ENCODE results near the gene SLC7A7. TPM values are rescaled to one million over a fixed set of nuclear protein-coding genes. Genes with fewer than 3 reads are reported as not detected.
"Not testable (repeated sequence)": the region's sequence is repeated elsewhere in the genome, so short reads cannot be mapped to it uniquely, and the experiment has no call there.

Gene SLC7A7
- polyA plus RNA-seq, 6 donors from 2014 or later, result 16.2 to 78.3 (median 28.7) TPM

DNA sequence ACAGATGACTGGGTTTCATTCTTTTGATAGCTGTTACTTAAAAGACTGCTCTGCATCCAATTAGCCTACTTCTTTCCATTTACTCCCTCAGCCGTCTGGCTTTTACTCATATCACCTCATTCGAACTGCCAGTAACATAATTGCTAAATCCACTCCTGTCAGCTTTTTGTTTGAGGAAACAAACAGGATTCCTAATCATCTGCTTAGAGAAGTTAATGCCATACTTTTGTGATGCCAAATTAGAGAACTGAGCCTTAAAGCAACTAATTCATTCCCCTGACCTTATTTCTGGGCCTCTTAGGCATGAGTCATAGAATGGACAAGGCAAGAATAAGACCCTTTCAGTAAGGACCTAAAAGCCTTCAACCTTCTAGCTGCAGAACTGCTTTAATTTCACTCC lies 45.9 kb downstream of the SLC7A7 start:
- H3K36me3 Mint-ChIP-seq, result peaks cover 28 to 33% of the 10 kb centered on the region in 2 donors
- ATAC-seq (ENCODE audit: low read depth in 2 of 2) (no peak), DNase-seq (no peak)
- no peaks in the 10 kb centered on the region for H3K9me3 Mint-ChIP-seq
- peaks cover 27 to 46% (median 38%) of the 10 kb centered on the region in 3 donors for H3K4me1 Mint-ChIP-seq
- H3K27ac Mint-ChIP-seq, result peak overlapping the region in 2 of 6 donors; percentile 19 to 68
- H3K27me3 Mint-ChIP-seq, result no peaks in the 10 kb centered on the region
- peak overlapping the region in 5 of 8 donors; percentile 3 to 90 (median 42) for H3K4me3 Mint-ChIP-seq

- ATAC-seq (ENCODE audit: low read depth in 2 of 2) (no peak), DNase-seq (no peak)
- Mint-ChIP-seq H3K27ac (peak overlapping the region in 1 of 6 donors; percentile 19), H3K4me1 (peaks cover 27 to 46% (median 38%) of the 10 kb centered on the region in 3 donors), H3K4me3 (peak overlapping the region in 4 of 8 donors; percentile 42 to 97 (median 76)), H3K9me3 (no peaks in the 10 kb centered on the region), H3K27me3 (no peaks in the 10 kb centered on the region), H3K36me3 (peaks cover 24 to 33% of the 10 kb centered on the region in 2 donors)
Measured at GRCh38 chr14:22768947-22769346, 46.3 kb downstream of the SLC7A7 start.

DNA sequence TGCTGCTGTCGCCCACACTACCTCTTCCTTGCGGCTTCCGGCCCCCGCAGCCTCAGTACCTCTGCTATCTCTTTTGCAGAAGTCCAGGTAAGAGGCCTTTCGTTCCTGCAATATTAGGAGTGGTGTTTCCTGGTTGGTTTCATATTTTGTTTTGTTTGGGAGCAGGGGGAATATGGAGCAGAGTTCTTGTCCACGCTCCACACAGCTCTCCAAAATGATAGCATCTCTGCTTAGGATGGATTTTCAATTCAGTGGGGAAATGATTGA lies 48.0 kb downstream of the SLC7A7 start:
- peak overlapping the region; percentile 89 to 97 (median 96) for H3K4me3 Mint-ChIP-seq
- H3K4me1 Mint-ChIP-seq, result peaks cover 27 to 46% (median 38%) of the 10 kb centered on the region in 3 donors
- DNase-seq, result no peak
- peaks cover 21 to 33% of the 10 kb centered on the region in 2 donors for H3K36me3 Mint-ChIP-seq
- peak overlapping the region; percentile 72 to 98 (median 92) for H3K27ac Mint-ChIP-seq
- H3K27me3 Mint-ChIP-seq, result no peaks in the 10 kb centered on the region
- H3K9me3 Mint-ChIP-seq, result peaks cover 0 to 2% (median 0%) of the 10 kb centered on the region in 7 donors
- ATAC-seq (ENCODE audit: low read depth in 2 of 2), result no peak

GRCh38 chr14:22766457-22767322 lies 48.5 kb downstream of the SLC7A7 start, which contains the start of gene OXA1L:
Gene OXA1L (plus strand): TSS chr14:22766688. CDS start chr14:22766702, 14 bp downstream.
- Mint-ChIP-seq H3K4me1 (peaks cover 27 to 46% (median 38%) of the 10 kb centered on the region in 3 donors), H3K9me3 (peaks cover 0 to 4% (median 4%) of the 10 kb centered on the region in 7 donors), H3K36me3 (peaks cover 25 to 36% of the 10 kb centered on the region in 2 donors), H3K27ac (peak within 1 kb of the TSS; percentile 87 to 99 (median 97)), H3K27me3 (no peaks in the 10 kb centered on the region), H3K4me3 (peak within 1 kb of the TSS; percentile 89 to 97 (median 96))
- DNase-seq (peak; percentile 95), ATAC-seq (ENCODE audit: low read depth in 2 of 2) (peak; percentile 93 to 95)

- peaks cover 0 to 11% (median 4%) of the 10 kb centered on the region in 7 donors for H3K9me3 Mint-ChIP-seq
- no peak for ATAC-seq (ENCODE audit: low read depth in 2 of 2)
- DNase-seq, result no peak
- H3K4me1 Mint-ChIP-seq, result peaks cover 24 to 40% (median 31%) of the 10 kb centered on the region in 3 donors
- H3K36me3 Mint-ChIP-seq, result peaks cover 17 to 27% of the 10 kb centered on the region in 2 donors
- H3K27me3 Mint-ChIP-seq, result no peaks in the 10 kb centered on the region
- no peak overlapping the region for H3K27ac Mint-ChIP-seq
- peak overlapping the region in 1 of 8 donors; percentile 90 for H3K4me3 Mint-ChIP-seq
Measured at GRCh38 chr14:22764382-22764781, 50.9 kb downstream of the SLC7A7 start.

DNA sequence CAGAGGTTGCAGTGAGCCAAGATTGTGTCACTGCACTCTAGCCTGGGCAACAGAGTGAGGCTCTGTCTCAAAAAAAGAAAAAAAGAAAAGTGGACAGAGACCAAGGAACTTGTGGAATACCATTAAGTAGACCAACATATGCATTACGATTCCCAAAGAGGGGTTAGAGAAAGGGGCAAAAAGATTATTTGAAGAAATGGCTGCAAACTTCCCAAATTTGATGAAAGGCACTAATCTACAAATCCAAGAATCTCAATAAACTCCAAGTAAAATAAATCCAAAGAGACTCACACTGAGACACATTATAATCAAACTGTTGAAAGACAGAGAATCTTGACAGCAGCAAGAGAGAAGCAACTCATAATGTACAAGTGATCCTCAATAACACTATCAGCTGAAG lies 53.5 kb downstream of the SLC7A7 start:
- H3K9me3 Mint-ChIP-seq, result peaks cover 0 to 11% (median 4%) of the 10 kb centered on the region in 7 donors
- H3K27me3 Mint-ChIP-seq, result no peaks in the 10 kb centered on the region
- H3K27ac Mint-ChIP-seq, result peak overlapping the region in 1 of 6 donors; percentile 38
- DNase-seq (no peak), ATAC-seq (ENCODE audit: low read depth in 2 of 2) (no peak)
- peak overlapping the region in 1 of 8 donors; percentile 62 for H3K4me3 Mint-ChIP-seq
- peaks cover 8 to 13% of the 10 kb centered on the region in 2 donors for H3K36me3 Mint-ChIP-seq
- H3K4me1 Mint-ChIP-seq, result peaks cover 6 to 18% (median 6%) of the 10 kb centered on the region in 3 donors

DNA sequence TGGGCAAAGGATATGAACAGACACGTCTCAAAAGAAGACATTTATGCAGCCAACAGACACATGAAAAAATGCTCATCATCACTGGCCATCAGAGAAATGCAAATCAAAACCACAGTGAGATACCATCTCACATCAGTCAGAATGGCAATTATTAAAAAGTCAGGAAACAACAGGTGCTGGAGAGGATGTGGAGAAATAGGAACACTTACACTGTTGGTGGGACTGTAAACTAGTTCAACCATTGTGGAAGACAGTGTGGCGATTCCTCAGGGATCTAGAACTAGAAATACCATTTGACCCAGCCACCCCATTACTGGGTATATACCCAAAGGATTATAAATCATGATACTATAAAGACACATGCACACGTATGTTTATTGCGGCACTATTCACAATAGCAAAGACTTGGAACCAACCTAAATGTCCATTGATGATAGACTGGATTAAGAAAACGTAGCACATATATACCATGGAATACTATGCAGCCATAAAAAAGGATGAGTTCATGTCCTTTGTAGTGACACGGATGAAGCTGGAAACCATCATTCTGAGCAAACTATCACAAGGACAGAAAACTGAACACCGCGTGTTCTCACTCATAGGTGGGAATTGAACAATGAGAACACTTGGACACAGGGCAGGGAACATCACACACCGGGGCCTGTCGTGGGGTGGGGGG lies 57.1 kb downstream of the SLC7A7 start:
- H3K27ac Mint-ChIP-seq; H3K4me1 Mint-ChIP-seq; H3K4me3 Mint-ChIP-seq; DNase-seq; ATAC-seq (ENCODE audit: low read depth in 2 of 2); H3K27me3 Mint-ChIP-seq: not testable (repeated sequence)
- Mint-ChIP-seq H3K9me3 (peaks cover 0 to 11% (median 4%) of the 10 kb centered on the region in 7 donors), H3K36me3 (peaks cover 8 to 13% of the 10 kb centered on the region in 2 donors)

- no peak overlapping the region for H3K27ac Mint-ChIP-seq
Measured at GRCh38 chr14:22753586-22753985, 61.6 kb downstream of the SLC7A7 start.

GRCh38 chr14:22752422-22752821 lies 62.8 kb downstream of the SLC7A7 start:
- Mint-ChIP-seq H3K4me3 (no peak overlapping the region), H3K4me1 (peaks cover 10 to 23% (median 15%) of the 10 kb centered on the region in 3 donors), H3K36me3 (no peaks in the 10 kb centered on the region), H3K9me3 (no peaks in the 10 kb centered on the region), H3K27me3 (no peaks in the 10 kb centered on the region), H3K27ac (peak overlapping the region in 1 of 6 donors; percentile 28)
- ATAC-seq (ENCODE audit: low read depth in 2 of 2) (no peak), DNase-seq (no peak)

More at GRCh38 chr14:22753586-22753985, 61.6 kb downstream of the SLC7A7 start:
- Mint-ChIP-seq H3K9me3 (no peaks in the 10 kb centered on the region), H3K27me3 (no peaks in the 10 kb centered on the region), H3K36me3 (no peaks in the 10 kb centered on the region), H3K4me1 (peaks cover 3 to 12% (median 4%) of the 10 kb centered on the region in 3 donors), H3K4me3 (no peak overlapping the region)
- DNase-seq (no peak), ATAC-seq (ENCODE audit: low read depth in 2 of 2) (no peak)

DNA sequence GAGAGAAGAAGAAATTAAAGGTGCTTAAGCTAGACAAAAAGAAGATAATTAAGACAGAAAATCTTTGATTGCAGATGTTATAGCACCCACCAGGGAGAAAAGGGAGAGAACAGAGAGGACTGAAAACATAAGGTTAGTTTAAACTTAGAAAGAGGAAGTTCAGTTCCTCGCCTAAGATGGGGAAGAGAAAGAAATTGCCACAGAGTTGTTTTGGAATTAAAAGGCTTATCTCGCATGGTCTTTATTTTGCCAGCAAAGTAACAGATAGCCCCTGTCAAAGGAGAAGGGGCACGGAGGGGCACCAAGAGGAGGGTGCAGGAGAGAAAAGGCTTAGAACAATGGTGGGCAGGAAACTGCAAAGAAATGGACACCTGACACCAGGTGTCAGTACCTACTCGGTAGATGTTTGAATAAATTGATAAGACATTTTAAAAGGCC lies 66.6 kb downstream of the SLC7A7 start:
- peak overlapping the region; percentile 88 to 98 (median 95) for H3K27ac Mint-ChIP-seq
- ATAC-seq (ENCODE audit: low read depth in 2 of 2), result peak; percentile 87 to 91
- H3K4me3 Mint-ChIP-seq, result peak overlapping the region; percentile 3 to 91 (median 86)
- no peaks in the 10 kb centered on the region for H3K9me3 Mint-ChIP-seq
- H3K27me3 Mint-ChIP-seq, result no peaks in the 10 kb centered on the region
- DNase-seq, result peak; percentile 48
- peaks cover 10 to 23% (median 15%) of the 10 kb centered on the region in 3 donors for H3K4me1 Mint-ChIP-seq
- H3K36me3 Mint-ChIP-seq, result no peaks in the 10 kb centered on the region

GRCh38 chr14:22748206-22748605 lies 67.0 kb downstream of the SLC7A7 start:
- Mint-ChIP-seq H3K9me3 (no peaks in the 10 kb centered on the region), H3K27me3 (no peaks in the 10 kb centered on the region), H3K36me3 (no peaks in the 10 kb centered on the region), H3K27ac (peak overlapping the region; percentile 88 to 98 (median 95)), H3K4me1 (peaks cover 10 to 23% (median 15%) of the 10 kb centered on the region in 3 donors), H3K4me3 (peak overlapping the region; percentile 3 to 91 (median 86))
- DNase-seq, result no peak
- no peak for ATAC-seq (ENCODE audit: low read depth in 2 of 2)

DNA sequence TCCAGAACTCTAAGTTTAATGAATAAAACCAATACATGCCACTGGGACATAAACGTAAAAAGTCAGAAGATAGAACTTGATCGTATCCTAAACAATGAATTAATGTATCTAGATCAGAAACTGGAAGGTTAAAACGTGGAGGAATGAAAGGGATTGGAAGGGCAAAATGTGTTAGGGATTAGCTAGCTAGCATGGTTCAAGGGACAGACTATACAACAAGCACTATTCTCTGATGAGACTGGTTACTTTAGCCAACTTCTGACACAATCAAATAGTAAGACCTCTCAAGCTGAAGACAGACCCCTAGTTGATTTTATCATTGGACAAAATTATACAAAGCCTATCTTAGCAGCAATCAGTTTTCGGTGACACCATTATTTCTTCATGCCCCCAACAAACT lies 67.5 kb downstream of the SLC7A7 start:
- ATAC-seq (ENCODE audit: low read depth in 2 of 2) (no peak), DNase-seq (no peak)
- no peaks in the 10 kb centered on the region for H3K9me3 Mint-ChIP-seq
- H3K4me3 Mint-ChIP-seq, result peak overlapping the region in 5 of 8 donors; percentile 7 to 91 (median 66)
- H3K36me3 Mint-ChIP-seq, result no peaks in the 10 kb centered on the region
- H3K27ac Mint-ChIP-seq, result peak overlapping the region in 5 of 6 donors; percentile 38 to 97 (median 88)
- peaks cover 0 to 3% (median 0%) of the 10 kb centered on the region in 3 donors for H3K27me3 Mint-ChIP-seq
- peaks cover 10 to 23% (median 15%) of the 10 kb centered on the region in 3 donors for H3K4me1 Mint-ChIP-seq

DNA sequence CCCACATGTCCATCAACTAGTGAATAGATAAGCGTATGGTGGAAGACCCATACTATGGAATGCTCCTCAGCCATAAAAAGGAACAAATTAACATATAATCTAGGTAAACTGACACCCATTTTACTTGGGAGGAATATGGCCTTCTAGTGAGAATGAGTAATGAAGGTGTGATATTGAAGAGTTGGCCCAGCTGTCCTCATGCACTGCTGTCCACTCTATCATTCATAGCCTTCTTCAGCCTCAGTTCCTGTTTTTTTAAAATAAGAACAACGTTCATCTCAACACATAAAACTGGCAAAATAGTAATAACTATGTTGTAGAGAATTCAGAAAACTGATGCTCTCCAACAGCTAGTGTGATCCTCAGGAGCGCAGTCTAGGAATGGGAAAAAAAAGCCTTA lies 75.2 kb downstream of the SLC7A7 start:
- peak overlapping the region in 1 of 6 donors; percentile 59 for H3K27ac Mint-ChIP-seq
- peaks cover 0 to 4% of the 10 kb centered on the region in 2 donors for H3K36me3 Mint-ChIP-seq
- H3K4me1 Mint-ChIP-seq, result peaks cover 0 to 9% (median 9%) of the 10 kb centered on the region in 3 donors
- H3K9me3 Mint-ChIP-seq, result peaks cover 0 to 1% (median 0%) of the 10 kb centered on the region in 7 donors
- peaks cover 4 to 19% (median 16%) of the 10 kb centered on the region in 3 donors for H3K27me3 Mint-ChIP-seq
- no peak for DNase-seq
- H3K4me3 Mint-ChIP-seq, result no peak overlapping the region
- no peak for ATAC-seq (ENCODE audit: low read depth in 2 of 2)

All from naive B cell (primary cell).